Activated effector memory CD4-positive, alpha-beta T cell treated with anti-CD3 and anti-CD28 coated beads, Interleukin-2, amount 50 U/mL, for 16 hours (primary cell): ENCODE data around the gene SIDT2.
A peak's percentile ranks its signal among the peaks of the same experiment; 100 is the strongest.
"Not testable (repeated sequence)": the region's sequence is repeated elsewhere in the genome, so short reads cannot be mapped to it uniquely, and the experiment has no call there.

Experiments used
- DNase-seq: peaks from one replicate; pipeline ENCODE4 v3.0.0-alpha.2; 2020

The SIDT2 gene

GRCh38 chr11:117205211-117205818 is 26.8 kb downstream of the SIDT2 start:
- no peak for DNase-seq

- DNase-seq = not testable (repeated sequence)
Measured at GRCh38 chr11:117206111-117206510, 27.6 kb downstream of the SIDT2 start.

- not testable (repeated sequence) for DNase-seq
Measured at GRCh38 chr11:117206859-117207258, 28.3 kb downstream of the SIDT2 start.

GRCh38 chr11:117207481-117207880 is 28.9 kb downstream of the SIDT2 start:
- DNase-seq = not testable (repeated sequence)

GRCh38 chr11:117208710-117209109 is 30.2 kb downstream of the SIDT2 start:
- DNase-seq = not testable (repeated sequence)

GRCh38 chr11:117209351-117210125 is 31.0 kb downstream of the SIDT2 start:
- not testable (repeated sequence) for DNase-seq

- DNase-seq = no peak
Measured at GRCh38 chr11:117210620-117211019, 32.1 kb downstream of the SIDT2 start.

GRCh38 chr11:117212697-117213355 is 34.3 kb downstream of the SIDT2 start:
- no peak for DNase-seq

- no peak for DNase-seq
Measured at GRCh38 chr11:117214404-117215110, 36.0 kb downstream of the SIDT2 start.

- peak; percentile 50 for DNase-seq
Measured at GRCh38 chr11:117217141-117218084, 38.9 kb downstream of the SIDT2 start.

- peak; percentile 14 for DNase-seq
Measured at GRCh38 chr11:117218133-117218915, 39.8 kb downstream of the SIDT2 start.

- no peak for DNase-seq
Measured at GRCh38 chr11:117219001-117219400, 40.5 kb downstream of the SIDT2 start.

- peak; percentile 47 for DNase-seq
Measured at GRCh38 chr11:117219455-117219854, 40.9 kb downstream of the SIDT2 start.

- DNase-seq = no peak
Measured at GRCh38 chr11:117219995-117220394, 41.5 kb downstream of the SIDT2 start.

GRCh38 chr11:117220568-117220967 is 42.0 kb downstream of the SIDT2 start:
- DNase-seq = peak; percentile 50

- DNase-seq = peak; percentile 25
Measured at GRCh38 chr11:117220999-117221774, 42.6 kb downstream of the SIDT2 start.

GRCh38 chr11:117221775-117222517 is 43.4 kb downstream of the SIDT2 start:
- DNase-seq = peak; percentile 28

GRCh38 chr11:117222991-117223740 is 44.6 kb downstream of the SIDT2 start:
- DNase-seq = peak; percentile 54
